Right lobe of liver (tissue), 6 donors: ENCODE results near the gene OPRL1. TPM values are rescaled to one million over a fixed set of nuclear protein-coding genes. Genes with fewer than 3 reads are reported as not detected.
A peak's percentile ranks its signal among the peaks of the same experiment; 100 is the strongest.

ENCODE experiments used
- ATAC-seq, 4 donors: fragments of 200-7000 bp; cut with Tn5 transposase; one replicate each; pipeline ENCODE4 v1.9.1; 2020; ENCODE audit warnings: mild to moderate bottlenecking in 4 of 4, moderate library complexity in 4 of 4
- DNase-seq, 3 donors: peaks; one replicate each; pipeline ENCODE4 v3.0.0-alpha.2; 2020
- H3K27ac ChIP-seq, 3 donors: fragments of 200-600 bp; one replicate each; pipeline ENCODE4 v1.8.0; 2022
- H3K27me3 ChIP-seq, 2 donors: fragments of 200-600 bp; one replicate each; pipeline ENCODE4 v1.8.0; 2022
- H3K36me3 ChIP-seq, 4 donors: fragments of 200-600 bp; sonication (generic) in 1 of 4; one replicate each; pipeline versions ENCODE4 v1.5.1 to v1.8.0; 2017 to 2022; ENCODE audit warnings: control low read depth in 1 of 4
- H3K4me1 ChIP-seq, 4 donors: fragments of 200-600 bp; sonication (generic) in 1 of 4; one replicate each; pipeline versions ENCODE4 v1.5.1 to v1.8.0; 2017 to 2022; ENCODE audit warnings: control low read depth in 1 of 4
- H3K4me3 ChIP-seq, 3 donors: fragments of 200-600 bp; one replicate each; pipeline ENCODE4 v1.8.0; 2022
- H3K9me3 ChIP-seq, 4 donors: fragments of 200-600 bp; sonication (generic) in 1 of 4; one replicate each; pipeline versions ENCODE4 v1.5.1 to v1.8.0; 2017 to 2022; ENCODE audit warnings: control low read depth in 1 of 4
- POLR2A ChIP-seq: fragments of 450-650 bp; IDR thresholded peaks from one replicate; pipeline ENCODE4 v1.6.1; 2017; ENCODE audit warnings: antibody characterized with exemption, mild to moderate bottlenecking
- WGBS: methylation state at CpG from one replicate; pipeline ENCODE4 v1.1.6; 2018; ENCODE audit warnings: low coverage, low lambda C conversion rate; ENCODE audit not compliant: insufficient coverage; ENCODE audit errors: missing lambda C conversion rate; 5-methylcytosine and 5-hydroxymethylcytosine counted together
- intact Hi-C, 2 donors: fragments of 100-400 bp; cut with DNase I; formaldehyde crosslinking; loops; one replicate each; pipeline versions ENCODE4 v1.11.2 to v1.14.1; 2022
- total RNA-seq, 6 experiments: library from RNA; depleted of rRNA in 2 of 6; stranded (reverse); fragments of >200 nt in 2 of 6; fragmentation: NEBNext Ultra II Directional in 3 of 6; extraction: Animal tissue kit (Norgen Biotek cat#: 25700) in 3 of 6; gene quantifications; one replicate each; pipeline versions ENCODE4 v1.1.0 to v1.2.4, GENCODE V29; 2016 to 2023
- TF ChIP-seq, protein P1 (sequence below), 4 donors: fragments of 200-600 bp in 3 of 4; fragments of 450-650 bp in 1 of 4; IDR thresholded peaks; one replicate each; pipeline versions ENCODE4 v1.5.1 to v1.8.0; 2016 to 2022; ENCODE audit warnings: antibody characterized with exemption in 4 of 4, mild to moderate bottlenecking in 2 of 4
- donor health status: DM: no; HTN: yes; CAD: no.
- donor health status: DM: no; HTN: no; CAD: no.
- donor health status: DM: no; HTN: no; CAD: no.
- donor health status: DM: no; HTN: yes; CAD: no.
- donor health status: DM: no; HTN: yes; CAD: no.

OPRL1 gene
- total RNA-seq, 6 experiments from 2014 or later, result 0.13 to 0.32 (median 0.25) TPM; not detected in 1

DNA sequence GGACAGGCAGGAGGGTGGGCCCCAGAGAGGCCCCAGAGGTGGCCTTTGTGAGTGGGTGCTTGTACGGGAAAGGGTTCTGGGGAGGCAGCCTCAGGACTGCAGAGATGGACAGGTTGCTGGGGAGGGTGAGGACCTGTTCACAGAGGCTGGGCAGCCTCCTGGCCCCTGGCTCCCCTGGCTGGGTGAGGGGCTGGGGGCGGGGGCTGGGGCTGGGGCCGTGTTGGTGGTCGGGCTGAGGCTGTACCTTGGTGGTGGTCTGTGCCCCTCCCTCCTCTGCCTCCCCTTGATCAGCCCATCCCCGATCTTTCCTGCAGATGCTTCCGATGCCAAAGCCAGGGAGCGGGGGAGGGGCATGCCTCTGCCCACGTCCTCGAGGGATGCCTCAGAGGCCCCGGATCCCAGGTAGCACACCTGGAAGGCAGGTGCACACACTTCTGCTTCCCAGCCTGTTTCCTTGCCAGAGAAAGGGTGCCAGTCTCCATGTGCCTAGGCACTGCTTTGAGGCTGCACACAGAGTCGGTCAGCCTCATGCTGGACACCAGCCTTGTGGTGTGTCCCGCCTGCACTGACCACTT is 12.1 kb upstream of the OPRL1 start:
- Histone ChIP-seq H3K9me3 (no peaks in the 10 kb centered on the region), H3K4me3 (no peak overlapping the region), H3K27me3 (no peaks in the 10 kb centered on the region), H3K36me3 (peaks cover 0 to 10% (median 0%) of the 10 kb centered on the region in 4 donors), H3K27ac (no peak overlapping the region), H3K4me1 (peaks cover 0 to 36% (median 17%) of the 10 kb centered on the region in 4 donors)
- WGBS, result no CpG with 5 or more reads among the region's 12 CpGs
- intact Hi-C loops, result no loop called here
- ATAC-seq, result no peak
- no peak for TF ChIP-seq POLR2A
- TF ChIP-seq, protein P1, sequence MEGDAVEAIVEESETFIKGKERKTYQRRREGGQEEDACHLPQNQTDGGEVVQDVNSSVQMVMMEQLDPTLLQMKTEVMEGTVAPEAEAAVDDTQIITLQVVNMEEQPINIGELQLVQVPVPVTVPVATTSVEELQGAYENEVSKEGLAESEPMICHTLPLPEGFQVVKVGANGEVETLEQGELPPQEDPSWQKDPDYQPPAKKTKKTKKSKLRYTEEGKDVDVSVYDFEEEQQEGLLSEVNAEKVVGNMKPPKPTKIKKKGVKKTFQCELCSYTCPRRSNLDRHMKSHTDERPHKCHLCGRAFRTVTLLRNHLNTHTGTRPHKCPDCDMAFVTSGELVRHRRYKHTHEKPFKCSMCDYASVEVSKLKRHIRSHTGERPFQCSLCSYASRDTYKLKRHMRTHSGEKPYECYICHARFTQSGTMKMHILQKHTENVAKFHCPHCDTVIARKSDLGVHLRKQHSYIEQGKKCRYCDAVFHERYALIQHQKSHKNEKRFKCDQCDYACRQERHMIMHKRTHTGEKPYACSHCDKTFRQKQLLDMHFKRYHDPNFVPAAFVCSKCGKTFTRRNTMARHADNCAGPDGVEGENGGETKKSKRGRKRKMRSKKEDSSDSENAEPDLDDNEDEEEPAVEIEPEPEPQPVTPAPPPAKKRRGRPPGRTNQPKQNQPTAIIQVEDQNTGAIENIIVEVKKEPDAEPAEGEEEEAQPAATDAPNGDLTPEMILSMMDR (IDR thresholded peaks at IDR 0.05), result no peak
- DNase-seq, result no peak

DNA sequence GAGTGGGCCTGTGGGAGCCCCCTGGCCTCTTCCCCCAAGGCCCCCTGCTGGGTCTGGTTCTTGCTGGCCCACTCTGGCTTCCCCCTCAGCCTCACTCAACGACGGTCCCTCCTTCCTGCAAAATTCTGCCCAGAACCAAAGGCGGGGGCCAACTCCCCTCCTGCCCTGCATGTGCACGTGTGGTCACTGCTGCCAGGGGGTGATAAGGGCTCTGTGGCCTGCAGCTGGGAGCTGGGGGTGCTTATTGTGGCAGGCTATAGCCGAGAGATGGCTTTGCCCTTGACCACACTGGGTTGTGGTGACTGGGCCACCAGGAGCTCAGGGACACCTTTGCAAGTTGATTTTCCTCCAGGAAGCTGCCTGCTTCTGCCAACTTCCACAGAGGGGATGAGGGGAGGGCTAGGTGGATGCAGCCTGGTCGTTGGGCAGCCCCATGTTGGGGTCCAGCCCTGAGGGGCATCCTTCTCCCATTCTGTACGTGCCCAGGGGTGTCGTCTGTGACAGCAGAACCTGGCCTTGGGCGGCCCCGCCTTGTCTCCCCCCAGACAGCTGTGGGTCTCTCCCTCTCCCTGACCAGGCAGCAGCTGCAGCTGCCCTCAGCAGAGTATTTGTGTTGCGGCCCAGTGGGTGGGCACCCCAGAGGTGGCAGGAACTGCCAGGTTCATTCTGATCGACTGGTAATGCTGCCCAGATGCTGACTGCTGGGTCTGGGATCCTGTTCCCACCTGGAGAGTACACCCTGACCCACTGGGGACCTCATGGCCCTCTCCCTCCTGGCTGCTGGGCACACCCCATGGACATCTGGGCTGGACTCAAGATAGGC is 11.3 kb upstream of the OPRL1 start:
- H3K27me3 ChIP-seq, result no peaks in the 10 kb centered on the region
- no peak for TF ChIP-seq POLR2A
- TF ChIP-seq, protein P1 (IDR thresholded peaks at IDR 0.05), result no peak
- H3K4me3 ChIP-seq, result no peak overlapping the region
- H3K9me3 ChIP-seq, result no peaks in the 10 kb centered on the region
- ATAC-seq (no peak), DNase-seq (no peak)
- H3K27ac ChIP-seq, result no peak overlapping the region
- peaks cover 0 to 36% (median 16%) of the 10 kb centered on the region in 4 donors for H3K4me1 ChIP-seq
- intact Hi-C loops, result no loop called here
- peaks cover 0 to 11% (median 0%) of the 10 kb centered on the region in 4 donors for H3K36me3 ChIP-seq
- WGBS, result no CpG with 5 or more reads among the region's 12 CpGs

DNA sequence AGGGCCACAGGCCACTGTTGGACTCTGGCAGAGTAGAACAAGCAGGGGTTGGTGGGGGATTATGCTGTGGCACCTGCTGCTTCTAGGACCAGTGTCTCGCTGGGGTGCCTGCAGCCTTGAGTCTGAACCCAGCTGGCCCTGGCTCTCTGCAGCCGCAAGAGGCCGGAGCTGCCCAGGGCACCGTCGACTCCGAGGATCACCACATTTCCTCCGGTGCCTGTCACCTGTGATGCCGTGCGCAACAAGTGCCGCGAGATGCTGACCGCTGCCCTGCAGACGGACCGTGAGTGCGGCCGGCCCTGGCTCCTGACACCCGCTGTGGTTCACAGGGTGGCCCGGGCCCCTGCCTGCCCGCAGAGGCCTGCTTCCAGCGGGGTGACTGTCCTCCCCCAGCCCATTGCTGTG is 10.7 kb upstream of the OPRL1 start:
- H3K9me3 ChIP-seq, result no peaks in the 10 kb centered on the region
- no CpG with 5 or more reads among the region's 20 CpGs for WGBS
- peaks cover 0 to 16% (median 0%) of the 10 kb centered on the region in 4 donors for H3K36me3 ChIP-seq
- intact Hi-C loops, result no loop called here
- TF ChIP-seq POLR2A, result no peak
- TF ChIP-seq, protein P1 (IDR thresholded peaks at IDR 0.05), result no peak
- no peaks in the 10 kb centered on the region for H3K27me3 ChIP-seq
- no peak for ATAC-seq
- peaks cover 0 to 33% (median 13%) of the 10 kb centered on the region in 4 donors for H3K4me1 ChIP-seq
- no peak overlapping the region for H3K4me3 ChIP-seq
- DNase-seq, result no peak
- H3K27ac ChIP-seq, result no peak overlapping the region

GRCh38 chr20:64069614-64070243 is 10.2 kb upstream of the OPRL1 start:
- Histone ChIP-seq H3K27me3 (no peaks in the 10 kb centered on the region), H3K4me3 (no peak overlapping the region), H3K4me1 (peaks cover 0 to 27% (median 10%) of the 10 kb centered on the region in 4 donors), H3K9me3 (no peaks in the 10 kb centered on the region), H3K36me3 (peaks cover 0 to 16% (median 0%) of the 10 kb centered on the region in 4 donors), H3K27ac (no peak overlapping the region)
- TF ChIP-seq, protein P1 (IDR thresholded peaks at IDR 0.05), result peak; percentile 55 to 63 (median 62)
- no peak for TF ChIP-seq POLR2A
- 60% methylated on average over 1 of the region's 14 CpGs for WGBS
- intact Hi-C loops, result no loop called here
- DNase-seq (no peak), ATAC-seq (peak in 1 of 4 donors; percentile 30)
